ENCODE data around the gene COLEC12.

Gene COLEC12

DNA sequence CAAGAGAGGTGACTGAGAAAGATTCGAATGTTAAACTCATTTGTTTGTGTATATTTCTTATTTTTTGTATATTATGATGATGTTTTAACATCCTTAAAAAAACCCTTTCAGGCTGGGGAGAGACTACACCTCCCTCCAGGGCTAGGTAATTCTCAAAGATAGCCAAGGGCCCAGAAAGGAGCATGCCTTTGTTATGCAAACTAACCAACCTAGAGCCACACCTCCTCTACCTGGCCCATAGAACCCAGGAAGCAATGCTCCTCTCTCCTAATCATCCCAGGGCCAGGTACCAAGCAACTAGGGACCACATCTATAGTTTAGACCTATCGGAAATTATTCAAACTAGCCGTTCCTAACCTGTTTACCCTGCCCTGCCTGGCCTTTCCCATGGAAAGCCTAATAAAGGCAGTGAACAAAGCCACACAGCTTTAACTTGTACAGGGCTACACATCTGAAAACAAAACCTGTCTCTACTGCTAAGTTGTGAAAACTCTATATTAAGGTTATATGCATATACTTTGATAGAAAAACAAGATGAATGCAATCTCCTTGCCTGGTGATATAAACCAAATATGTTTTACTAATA is 79.7 kb downstream of the COLEC12 start:
- ATAC-seq: peak; percentile 62

DNA sequence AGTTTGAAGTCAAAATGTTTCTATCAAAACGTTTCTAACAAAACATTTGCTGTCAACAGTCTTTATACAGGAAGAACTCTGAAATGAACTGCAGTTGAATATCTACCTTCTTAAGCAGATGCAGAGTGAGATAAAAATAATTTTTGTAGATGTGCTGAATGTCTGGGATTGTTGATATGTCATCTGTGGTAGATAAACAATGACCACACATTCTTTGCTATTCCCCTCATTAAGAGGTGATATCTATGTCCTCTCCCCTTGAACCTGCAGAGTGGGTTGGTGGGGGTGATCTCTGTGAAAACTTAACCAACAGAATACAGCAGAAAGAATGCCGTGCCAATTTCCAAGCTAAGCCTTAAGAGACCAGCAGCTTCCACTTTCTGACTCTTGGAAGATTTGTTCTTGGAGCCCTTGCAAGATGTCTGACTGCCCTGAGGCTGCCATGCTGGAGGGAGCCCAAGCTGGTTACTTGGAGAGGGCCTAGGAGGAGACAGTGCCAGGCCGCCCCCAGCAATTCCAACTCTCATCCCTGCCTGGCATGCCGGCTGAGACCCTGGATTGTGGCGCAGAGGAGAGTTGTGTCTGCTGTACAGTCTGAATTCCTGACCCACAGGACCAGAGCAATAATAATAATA is 80.8 kb downstream of the COLEC12 start:
- ATAC-seq: no peak
- TF ChIP-seq GLIS3 (CRISPR knock-in tag; IDR thresholded peaks at IDR 0.05): no peak
- no peak for TF ChIP-seq ZNF565 (CRISPR knock-in tag; conservative IDR thresholded peaks at IDR 0.05; ENCODE audit: low read depth)
- no peak for TF ChIP-seq ZNF70 (CRISPR knock-in tag; IDR thresholded peaks at IDR 0.05)
- no peak for TF ChIP-seq ZFP3 (CRISPR knock-in tag; IDR thresholded peaks at IDR 0.05)
- no peak for TF ChIP-seq ZNF8 (CRISPR knock-in tag; IDR thresholded peaks at IDR 0.05)
- no peak for TF ChIP-seq ZFP30 (CRISPR knock-in tag; IDR thresholded peaks at IDR 0.05)
- TF ChIP-seq, protein P1, sequence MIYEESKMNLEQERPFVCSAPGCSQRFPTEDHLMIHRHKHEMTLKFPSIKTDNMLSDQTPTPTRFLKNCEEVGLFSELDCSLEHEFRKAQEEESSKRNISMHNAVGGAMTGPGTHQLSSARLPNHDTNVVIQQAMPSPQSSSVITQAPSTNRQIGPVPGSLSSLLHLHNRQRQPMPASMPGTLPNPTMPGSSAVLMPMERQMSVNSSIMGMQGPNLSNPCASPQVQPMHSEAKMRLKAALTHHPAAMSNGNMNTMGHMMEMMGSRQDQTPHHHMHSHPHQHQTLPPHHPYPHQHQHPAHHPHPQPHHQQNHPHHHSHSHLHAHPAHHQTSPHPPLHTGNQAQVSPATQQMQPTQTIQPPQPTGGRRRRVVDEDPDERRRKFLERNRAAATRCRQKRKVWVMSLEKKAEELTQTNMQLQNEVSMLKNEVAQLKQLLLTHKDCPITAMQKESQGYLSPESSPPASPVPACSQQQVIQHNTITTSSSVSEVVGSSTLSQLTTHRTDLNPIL (CRISPR knock-in tag; IDR thresholded peaks at IDR 0.05; ENCODE audit: low read depth): no peak
- TF ChIP-seq ISL1 (CRISPR knock-in tag; IDR thresholded peaks at IDR 0.05): no peak
- TF ChIP-seq, protein P2, sequence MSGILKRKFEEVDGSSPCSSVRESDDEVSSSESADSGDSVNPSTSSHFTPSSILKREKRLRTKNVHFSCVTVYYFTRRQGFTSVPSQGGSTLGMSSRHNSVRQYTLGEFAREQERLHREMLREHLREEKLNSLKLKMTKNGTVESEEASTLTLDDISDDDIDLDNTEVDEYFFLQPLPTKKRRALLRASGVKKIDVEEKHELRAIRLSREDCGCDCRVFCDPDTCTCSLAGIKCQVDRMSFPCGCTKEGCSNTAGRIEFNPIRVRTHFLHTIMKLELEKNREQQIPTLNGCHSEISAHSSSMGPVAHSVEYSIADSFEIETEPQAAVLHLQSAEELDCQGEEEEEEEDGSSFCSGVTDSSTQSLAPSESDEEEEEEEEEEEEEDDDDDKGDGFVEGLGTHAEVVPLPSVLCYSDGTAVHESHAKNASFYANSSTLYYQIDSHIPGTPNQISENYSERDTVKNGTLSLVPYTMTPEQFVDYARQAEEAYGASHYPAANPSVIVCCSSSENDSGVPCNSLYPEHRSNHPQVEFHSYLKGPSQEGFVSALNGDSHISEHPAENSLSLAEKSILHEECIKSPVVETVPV (CRISPR knock-in tag; IDR thresholded peaks at IDR 0.05): no peak

More for the DNA sequence above, 79.7 kb downstream of the COLEC12 start:
- TF ChIP-seq ISL1 (CRISPR knock-in tag; IDR thresholded peaks at IDR 0.05): no peak
- TF ChIP-seq TCF4 (CRISPR knock-in tag; IDR thresholded peaks at IDR 0.05; ENCODE audit: borderline replicate concordance): no peak
- TF ChIP-seq ZNF565 (CRISPR knock-in tag; conservative IDR thresholded peaks at IDR 0.05; ENCODE audit: low read depth): no peak
- TF ChIP-seq OSR1 (CRISPR knock-in tag; IDR thresholded peaks at IDR 0.05): no peak
- TF ChIP-seq ARNTL (CRISPR knock-in tag; IDR thresholded peaks at IDR 0.05; ENCODE audit: borderline replicate concordance, low read depth): no peak
- no peak for TF ChIP-seq PPARA (CRISPR knock-in tag; IDR thresholded peaks at IDR 0.05; ENCODE audit: borderline replicate concordance)

DNA sequence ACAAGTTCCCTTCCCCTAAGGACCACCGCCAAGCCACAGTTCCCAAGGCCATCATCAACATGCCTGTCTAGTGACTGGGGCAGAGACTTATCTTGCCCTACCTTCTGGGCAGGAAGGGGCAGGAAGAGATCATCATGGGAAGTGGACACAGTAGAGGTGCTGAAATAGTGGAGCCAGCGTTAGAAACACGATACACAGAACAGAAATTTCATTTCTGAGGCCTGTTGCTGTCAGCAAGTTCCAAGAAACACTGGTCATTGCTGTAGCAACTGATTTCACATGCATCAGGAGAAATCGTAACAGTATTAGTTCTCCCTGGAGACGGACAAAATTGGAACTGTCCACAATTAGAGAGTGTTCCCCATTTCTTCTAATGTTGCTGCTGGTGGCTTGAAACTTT is 83.0 kb downstream of the COLEC12 start:
- ATAC-seq: no peak

More for the DNA sequence above, 83.0 kb downstream of the COLEC12 start:
- TF ChIP-seq TCF4 (CRISPR knock-in tag; IDR thresholded peaks at IDR 0.05; ENCODE audit: borderline replicate concordance) (no peak), RARB (CRISPR knock-in tag; IDR thresholded peaks at IDR 0.05) (no peak), ZNF565 (CRISPR knock-in tag; conservative IDR thresholded peaks at IDR 0.05; ENCODE audit: low read depth) (no peak), ZNF70 (CRISPR knock-in tag; IDR thresholded peaks at IDR 0.05) (no peak), BACH2 (CRISPR knock-in tag; IDR thresholded peaks at IDR 0.05; ENCODE audit: borderline replicate concordance) (no peak), TOX (CRISPR knock-in tag; IDR thresholded peaks at IDR 0.05; ENCODE audit: borderline replicate concordance) (no peak), ZFP30 (CRISPR knock-in tag; IDR thresholded peaks at IDR 0.05) (no peak), SNAI2 (CRISPR knock-in tag; IDR thresholded peaks at IDR 0.05) (no peak), GLIS3 (CRISPR knock-in tag; IDR thresholded peaks at IDR 0.05) (no peak), ZC3H10 (CRISPR knock-in tag; IDR thresholded peaks at IDR 0.05) (no peak), ARNTL (CRISPR knock-in tag; IDR thresholded peaks at IDR 0.05; ENCODE audit: borderline replicate concordance, low read depth) (no peak), PPARA (CRISPR knock-in tag; IDR thresholded peaks at IDR 0.05; ENCODE audit: borderline replicate concordance) (no peak), ZNF8 (CRISPR knock-in tag; IDR thresholded peaks at IDR 0.05) (no peak), OSR1 (CRISPR knock-in tag; IDR thresholded peaks at IDR 0.05) (no peak), CSDC2 (CRISPR knock-in tag; IDR thresholded peaks at IDR 0.05) (no peak)
- TF ChIP-seq, protein P2 (CRISPR knock-in tag; IDR thresholded peaks at IDR 0.05): no peak
- TF ChIP-seq, protein P1 (CRISPR knock-in tag; IDR thresholded peaks at IDR 0.05; ENCODE audit: low read depth): no peak
- TF ChIP-seq, protein P3, sequence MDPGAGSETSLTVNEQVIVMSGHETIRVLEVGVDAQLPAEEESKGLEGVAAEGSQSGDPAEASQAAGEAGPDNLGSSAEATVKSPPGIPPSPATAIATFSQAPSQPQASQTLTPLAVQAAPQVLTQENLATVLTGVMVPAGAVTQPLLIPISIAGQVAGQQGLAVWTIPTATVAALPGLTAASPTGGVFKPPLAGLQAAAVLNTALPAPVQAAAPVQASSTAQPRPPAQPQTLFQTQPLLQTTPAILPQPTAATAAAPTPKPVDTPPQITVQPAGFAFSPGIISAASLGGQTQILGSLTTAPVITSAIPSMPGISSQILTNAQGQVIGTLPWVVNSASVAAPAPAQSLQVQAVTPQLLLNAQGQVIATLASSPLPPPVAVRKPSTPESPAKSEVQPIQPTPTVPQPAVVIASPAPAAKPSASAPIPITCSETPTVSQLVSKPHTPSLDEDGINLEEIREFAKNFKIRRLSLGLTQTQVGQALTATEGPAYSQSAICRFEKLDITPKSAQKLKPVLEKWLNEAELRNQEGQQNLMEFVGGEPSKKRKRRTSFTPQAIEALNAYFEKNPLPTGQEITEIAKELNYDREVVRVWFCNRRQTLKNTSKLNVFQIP (CRISPR knock-in tag; IDR thresholded peaks at IDR 0.05; ENCODE audit: borderline replicate concordance, low read depth): no peak

All from SK-N-SH treated with all-trans-retinoic acid at 6 μM for 48 hours (cell line).